H1 (cell line): Measurements from ENCODE around the gene GKN2. TPM values are rescaled to one million over a fixed set of nuclear protein-coding genes. Genes with fewer than 3 reads are reported as not detected.

ENCODE experiments used
- CTCF ChIA-PET: fragments of 300-600 bp; sonication (Branson Sonifier 250); formaldehyde crosslinking; loops from one replicate; lab custom pipeline; 2021; ENCODE audit not compliant: partially characterized antibody; lab: Charles Lee
- POLR2A ChIA-PET: fragments of 300-600 bp; sonication (Branson Sonifier 250); formaldehyde crosslinking; loops from one replicate; lab custom pipeline; 2021; ENCODE audit warnings: inconsistent platforms; ENCODE audit not compliant: partially characterized antibody; lab: Charles Lee
- DNase-seq, 2 experiments: peaks; one replicate each; pipeline versions ENCODE4 v3.0.0 to v3.0.0-alpha.2; 2010 to 2022; ENCODE audit warnings: low spot score in 2 of 2, low read depth in 1 of 2, mixed read lengths in 1 of 2
- FAIRE-seq: peaks from 2 replicates; lab custom pipeline; 2011; peaks lifted over from hg19 to GRCh38; lab: Jason Lieb, UNC
- H2AFZ ChIP-seq: 2 replicates; pipeline ENCODE4 v1.8.1; 2012; ENCODE audit warnings: low read length, inconsistent platforms
- H2AK5ac ChIP-seq: 2 replicates; pipeline ENCODE4 v1.6.1; 2013; ENCODE audit warnings: low read depth, low read length
- H2BK120ac ChIP-seq: replicated peaks from 2 replicates; pipeline ENCODE3; 2013; ENCODE audit warnings: low read depth, low read length, inconsistent platforms
- H2BK12ac ChIP-seq: 2 replicates; pipeline ENCODE4 v1.6.1; 2013; ENCODE audit warnings: low read depth, low read length
- H2BK15ac ChIP-seq: 2 replicates; pipeline ENCODE4 v1.6.1; 2013; ENCODE audit warnings: low read length
- H2BK20ac ChIP-seq: 2 replicates; pipeline ENCODE4 v1.6.1; 2013; ENCODE audit warnings: low read length
- H2BK5ac ChIP-seq: 2 replicates; pipeline ENCODE4 v1.6.1; 2013; ENCODE audit warnings: low read depth, low read length
- H3K14ac ChIP-seq: 2 replicates; pipeline ENCODE4 v1.6.1; 2013; ENCODE audit warnings: inconsistent platforms; ENCODE audit not compliant: insufficient read length
- H3K18ac ChIP-seq: 2 replicates; pipeline ENCODE4 v1.6.1; 2013; ENCODE audit warnings: low read length; ENCODE audit errors: extremely low read depth
- H3K23ac ChIP-seq: 2 replicates; pipeline ENCODE4 v1.6.1; 2013; ENCODE audit warnings: inconsistent platforms; ENCODE audit not compliant: insufficient read length
- H3K23me2 ChIP-seq: 2 replicates; pipeline ENCODE4 v1.6.1; 2013; ENCODE audit warnings: low read depth, low read length
- H3K27ac ChIP-seq: 2 replicates; pipeline ENCODE4 v1.6.1; 2011; ENCODE audit warnings: low read depth, low read length, inconsistent platforms
- H3K27me3 ChIP-seq, 4 experiments: replicated peaks in 1 of 4; 1 replicate in 1 of 4; 2 replicates in 3 of 4; pipeline versions ENCODE4 v1.6.1 to v1.8.1; 2011 to 2013; ENCODE audit warnings: low read length in 3 of 4, mild to moderate bottlenecking in 3 of 4, inconsistent platforms in 2 of 4, mixed read lengths in 2 of 4, moderate library complexity in 1 of 4; ENCODE audit not compliant: control insufficient read depth in 3 of 4, insufficient read depth in 3 of 4; ENCODE audit errors: extremely low read depth in 1 of 4
- H3K36me3 ChIP-seq, 4 experiments: 2 replicates each; pipeline versions ENCODE4 v1.6.1 to v1.8.1; 2011 to 2013; ENCODE audit warnings: mild to moderate bottlenecking in 4 of 4, low read length in 3 of 4, moderate library complexity in 2 of 4, control low read depth in 1 of 4, inconsistent platforms in 1 of 4; ENCODE audit not compliant: insufficient read depth in 4 of 4, control insufficient read depth in 2 of 4
- H3K4ac ChIP-seq: replicated peaks from 2 replicates; pipeline ENCODE3; 2013; ENCODE audit warnings: low read length, low read depth, mixed read lengths, inconsistent platforms; ENCODE audit not compliant: insufficient read length
- H3K4me1 ChIP-seq, 4 experiments: replicated peaks in 1 of 4; 1 replicate in 1 of 4; 2 replicates in 3 of 4; pipeline versions ENCODE4 v1.6.1 to v1.8.1; 2011 to 2013; ENCODE audit warnings: low read length in 3 of 4, inconsistent platforms in 2 of 4, mixed read lengths in 1 of 4; ENCODE audit not compliant: insufficient read depth in 4 of 4, control insufficient read depth in 3 of 4
- H3K4me2 ChIP-seq, 2 experiments: 2 replicates each; pipeline versions ENCODE4 v1.6.1 to v1.8.1; 2011 to 2013; ENCODE audit warnings: low read depth in 2 of 2, low read length in 2 of 2, control low read depth in 1 of 2, inconsistent platforms in 1 of 2, mild to moderate bottlenecking in 1 of 2; ENCODE audit not compliant: insufficient read depth in 1 of 2
- H3K4me3 ChIP-seq, 4 experiments: fragments of 200-600, 300-600 bp in 1 of 4; sonication (generic), shearing (Covaris generic), sonication (Bioruptor Twin) in 1 of 4; 2 replicates each; pipeline versions ENCODE4 v1.5.1 to v1.8.1; 2011 to 2016; ENCODE audit warnings: low read length in 4 of 4, low read depth in 3 of 4, control low read depth in 2 of 4, inconsistent platforms in 2 of 4, mild to moderate bottlenecking in 2 of 4, mixed read lengths in 1 of 4, moderate library complexity in 1 of 4; ENCODE audit not compliant: insufficient read depth in 2 of 4; ENCODE audit errors: extremely low read depth in 1 of 4
- H3K56ac ChIP-seq: replicated peaks from 2 replicates; pipeline ENCODE3; 2013; ENCODE audit warnings: low read depth, mild to moderate bottlenecking, mixed read lengths, low read length, inconsistent platforms; ENCODE audit not compliant: insufficient read length
- H3K79me1 ChIP-seq: 2 replicates; pipeline ENCODE4 v1.6.1; 2013; ENCODE audit warnings: low read depth, low read length, control low read depth
- H3K79me2 ChIP-seq, 2 experiments: 2 replicates each; pipeline versions ENCODE4 v1.6.1 to v1.8.1; 2012 to 2013; ENCODE audit warnings: low read length in 2 of 2, mild to moderate bottlenecking in 2 of 2, inconsistent platforms in 1 of 2; ENCODE audit not compliant: insufficient read depth in 2 of 2, control insufficient read depth in 1 of 2
- H3K9ac ChIP-seq, 4 experiments: replicated peaks in 1 of 4; 1 replicate in 1 of 4; 2 replicates in 3 of 4; pipeline versions ENCODE4 v1.6.1 to v1.8.1; 2011 to 2013; ENCODE audit warnings: low read depth in 3 of 4, low read length in 3 of 4, control low read depth in 2 of 4, mild to moderate bottlenecking in 2 of 4, moderate library complexity in 2 of 4, inconsistent platforms in 1 of 4; ENCODE audit errors: extremely low read depth in 1 of 4
- H3K9me3 ChIP-seq, 2 experiments: 2 replicates each; pipeline versions ENCODE4 v1.6.1 to v1.8.1; 2012 to 2013; ENCODE audit warnings: mild to moderate bottlenecking in 2 of 2, moderate library complexity in 2 of 2, control low read depth in 1 of 2, inconsistent platforms in 1 of 2, low read depth in 1 of 2, low read length in 1 of 2, mixed read lengths in 1 of 2; ENCODE audit not compliant: insufficient read depth in 2 of 2
- H4K20me1 ChIP-seq, 2 experiments: replicated peaks in 1 of 2; 2 replicates each; pipeline versions ENCODE3 to v1.8.1; 2011 to 2013; ENCODE audit warnings: inconsistent platforms in 2 of 2, low read length in 2 of 2, mild to moderate bottlenecking in 1 of 2; ENCODE audit not compliant: insufficient read depth in 2 of 2, control insufficient read depth in 1 of 2
- H4K5ac ChIP-seq: 2 replicates; pipeline ENCODE4 v1.6.1; 2013; ENCODE audit warnings: low read length, low read depth, mixed read lengths, inconsistent platforms; ENCODE audit not compliant: insufficient read length
- H4K8ac ChIP-seq: 2 replicates; pipeline ENCODE4 v1.8.0; 2013; ENCODE audit warnings: mild to moderate bottlenecking, moderate library complexity, low read length, inconsistent platforms; ENCODE audit not compliant: insufficient read depth; ENCODE audit errors: extremely low read depth
- H4K91ac ChIP-seq: replicated peaks from 2 replicates; pipeline ENCODE3; 2013; ENCODE audit warnings: low read length, mixed read lengths, inconsistent platforms; ENCODE audit not compliant: insufficient read length
- CREB1 ChIP-seq: IDR thresholded peaks from 2 replicates; pipeline ENCODE4 v1.6.1; 2012; ENCODE audit warnings: inconsistent platforms
- GABPA ChIP-seq: IDR thresholded peaks from 2 replicates; pipeline ENCODE4 v1.6.1; 2011; ENCODE audit warnings: mild to moderate bottlenecking, low read length, moderate library complexity, borderline replicate concordance; ENCODE audit not compliant: insufficient read depth
- PHF8 ChIP-seq: fragments of 200-600 bp; sonication (generic); conservative IDR thresholded peaks from 2 replicates; pipeline ENCODE4 v1.7.1; 2012; ENCODE audit warnings: low read depth, mild to moderate bottlenecking, inconsistent platforms, low read length, moderate library complexity
- POLR2AphosphoS5 ChIP-seq: IDR thresholded peaks from 2 replicates; pipeline ENCODE4 v1.6.1; 2011; ENCODE audit warnings: low read depth, low read length
- POU5F1 ChIP-seq: IDR thresholded peaks from 2 replicates; pipeline ENCODE4 v1.6.1; 2011; ENCODE audit warnings: low read depth, mild to moderate bottlenecking, low read length, moderate library complexity
- SRF ChIP-seq: IDR thresholded peaks from 2 replicates; pipeline ENCODE4 v1.6.1; 2011; ENCODE audit warnings: mild to moderate bottlenecking, low read depth, low read length, moderate library complexity
- TEAD4 ChIP-seq: IDR thresholded peaks from 2 replicates; pipeline ENCODE4 v1.6.1; 2012; ENCODE audit warnings: low read depth, low read length, inconsistent platforms, mixed read lengths
- WGBS, 2 experiments: shearing (Covaris generic) in 1 of 2; methylation state at CpG; one replicate each; pipeline versions ENCODE4 v1.1.6 to v1.1.7; 2013 to 2015; ENCODE audit warnings: low lambda C conversion rate in 2 of 2, mixed read lengths in 2 of 2, inconsistent platforms in 1 of 2, low coverage in 1 of 2, missing lambda C conversion rate in 1 of 2; ENCODE audit not compliant: insufficient replicate concordance in 2 of 2, insufficient coverage in 1 of 2, insufficient read length in 1 of 2; ENCODE audit errors: extremely low coverage in 1 of 2, missing lambda C conversion rate in 1 of 2; 5-methylcytosine and 5-hydroxymethylcytosine counted together
- polyA plus RNA-seq, 7 experiments: library from polyadenylated mRNA; depleted of rRNA in 3 of 7; stranded (reverse) in 5 of 7; unstranded in 2 of 7; fragments of >200 nt in 5 of 7; fragments of 200-250 nt in 2 of 7; gene quantifications; 1 replicate in 5 of 7; 2 replicates in 1 of 7; 4 replicates in 1 of 7; pipeline versions ENCODE4 v1.2.1 to v1.2.3, GENCODE V29; 2011 to 2013; ENCODE audit warnings: missing spikeins in 2 of 7, mixed read lengths in 2 of 7
- total RNA-seq: library from RNA; stranded (reverse); fragmentation: NEBNext Ultra II Directional; extraction: Animal tissue kit (Norgen Biotek cat#: 25700); gene quantifications from 2 replicates; pipeline ENCODE4 v1.2.1, GENCODE V29; 2021
- TF ChIP-seq, protein P1 (sequence below), 3 experiments: IDR thresholded peaks; 1 replicate in 2 of 3; 2 replicates in 1 of 3; pipeline versions ENCODE4 v1.5.1 to v1.6.1; 2011; ENCODE audit warnings: low read length in 3 of 3, mild to moderate bottlenecking in 3 of 3, inconsistent platforms in 2 of 3, low read depth in 1 of 3, moderate library complexity in 1 of 3; ENCODE audit not compliant: insufficient read depth in 1 of 3; ENCODE audit errors: control extremely low read depth in 1 of 3

The GKN2 gene
- total and polyA plus RNA-seq, 2 of the 8 experiments (the other 6 are each of a cell fraction or from before 2014, with no cell fraction given) = not detected

GRCh38 chr2:68975844-68976243 is 23.2 kb upstream of the GKN2 start:
- no peak overlapping the region for H3K27ac ChIP-seq
- H3K9me3 ChIP-seq = no peaks in the 10 kb centered on the region
- no peak overlapping the region for H3K4ac ChIP-seq
- 100% methylated on average over 2 of the region's 2 CpGs; no CpG with 5 or more reads in 1 of the 2 experiments for WGBS, 2 experiments
- H2BK15ac ChIP-seq = no peak overlapping the region
- no peaks in the 10 kb centered on the region for H3K36me3 ChIP-seq
- H3K23me2 ChIP-seq = no peaks in the 10 kb centered on the region
- FAIRE-seq (no peak), DNase-seq (no peak)
- CTCF ChIA-PET = interaction anchor here (0.9 to 1.5 kb wide), 3 partner anchors 9 to 50 kb away, joined by 3 to 4 read pairs (median 3); no protein-coding TSS in a partner anchor
- no peak overlapping the region for H2AFZ ChIP-seq
- no peak overlapping the region for H4K91ac ChIP-seq
- no peaks in the 10 kb centered on the region for H3K79me1 ChIP-seq
- H4K8ac ChIP-seq = no peak overlapping the region
- no peaks in the 10 kb centered on the region for H3K27me3 ChIP-seq
- H3K4me1 ChIP-seq = no peaks in the 10 kb centered on the region
- H2BK20ac ChIP-seq = no peak overlapping the region
- no peaks in the 10 kb centered on the region for H3K79me2 ChIP-seq
- H2AK5ac ChIP-seq = no peak overlapping the region
- no peak overlapping the region for H4K5ac ChIP-seq
- no peak overlapping the region for H2BK5ac ChIP-seq
- no peak overlapping the region for H2BK12ac ChIP-seq
- no peak overlapping the region for H3K23ac ChIP-seq
- no peak overlapping the region for H3K14ac ChIP-seq
- no peak overlapping the region for H3K4me3 ChIP-seq
- no peak overlapping the region for H3K56ac ChIP-seq
- H2BK120ac ChIP-seq = no peak overlapping the region
- H3K9ac ChIP-seq = no peak overlapping the region
- no peak overlapping the region for H3K4me2 ChIP-seq
- POLR2A ChIA-PET = no interaction called here
- H4K20me1 ChIP-seq = no peaks in the 10 kb centered on the region
- H3K18ac ChIP-seq = no peak overlapping the region
- TF ChIP-seq TEAD4 (no peak), SRF (no peak), POLR2AphosphoS5 (no peak), CREB1 (no peak), POU5F1 (no peak), GABPA (no peak), PHF8 (no peak)
- TF ChIP-seq, protein P1, sequence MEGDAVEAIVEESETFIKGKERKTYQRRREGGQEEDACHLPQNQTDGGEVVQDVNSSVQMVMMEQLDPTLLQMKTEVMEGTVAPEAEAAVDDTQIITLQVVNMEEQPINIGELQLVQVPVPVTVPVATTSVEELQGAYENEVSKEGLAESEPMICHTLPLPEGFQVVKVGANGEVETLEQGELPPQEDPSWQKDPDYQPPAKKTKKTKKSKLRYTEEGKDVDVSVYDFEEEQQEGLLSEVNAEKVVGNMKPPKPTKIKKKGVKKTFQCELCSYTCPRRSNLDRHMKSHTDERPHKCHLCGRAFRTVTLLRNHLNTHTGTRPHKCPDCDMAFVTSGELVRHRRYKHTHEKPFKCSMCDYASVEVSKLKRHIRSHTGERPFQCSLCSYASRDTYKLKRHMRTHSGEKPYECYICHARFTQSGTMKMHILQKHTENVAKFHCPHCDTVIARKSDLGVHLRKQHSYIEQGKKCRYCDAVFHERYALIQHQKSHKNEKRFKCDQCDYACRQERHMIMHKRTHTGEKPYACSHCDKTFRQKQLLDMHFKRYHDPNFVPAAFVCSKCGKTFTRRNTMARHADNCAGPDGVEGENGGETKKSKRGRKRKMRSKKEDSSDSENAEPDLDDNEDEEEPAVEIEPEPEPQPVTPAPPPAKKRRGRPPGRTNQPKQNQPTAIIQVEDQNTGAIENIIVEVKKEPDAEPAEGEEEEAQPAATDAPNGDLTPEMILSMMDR (IDR thresholded peaks at IDR 0.05; ENCODE audit: control extremely low read depth in 1 of 3, insufficient read depth in 1 of 3, low read depth in 1 of 3, low read length in 3 of 3) = no peak
